PFSK-1 (cell line): ENCODE data around the gene MYO10.

Experiments
- FOXP2 ChIP-seq: optimal IDR thresholded peaks from 2 replicates; pipeline ENCODE3; 2011; ENCODE audit warnings: borderline replicate concordance, control low read depth, inconsistent platforms; ENCODE audit not compliant: insufficient read depth; ENCODE audit errors: extremely low read length, extremely low read depth
- POLR2AphosphoS5 ChIP-seq: IDR thresholded peaks from 2 replicates; pipeline ENCODE4 v1.6.1; 2012; ENCODE audit warnings: low read depth, mild to moderate bottlenecking, control low read depth, low read length, moderate library complexity
- SIN3A ChIP-seq: IDR thresholded peaks from 2 replicates; pipeline ENCODE4 v1.6.1; 2012; ENCODE audit warnings: mild to moderate bottlenecking, low read length, moderate library complexity, borderline replicate concordance; ENCODE audit not compliant: insufficient read depth
- TAF1 ChIP-seq: IDR thresholded peaks from 2 replicates; pipeline ENCODE4 v1.6.1; 2012; ENCODE audit warnings: low read length, control low read depth, borderline replicate concordance; ENCODE audit not compliant: insufficient read depth
- TF ChIP-seq, protein P1 (sequence below), 2 experiments: IDR thresholded peaks; 2 replicates each; pipeline versions ENCODE4 v1.6.1 to v1.8.0; 2011 to 2012; ENCODE audit warnings: low read depth in 2 of 2, low read length in 2 of 2, control low read depth in 1 of 2, inconsistent platforms in 1 of 2, mild to moderate bottlenecking in 1 of 2, moderate library complexity in 1 of 2; ENCODE audit not compliant: insufficient read depth in 1 of 2

MYO10 gene

DNA sequence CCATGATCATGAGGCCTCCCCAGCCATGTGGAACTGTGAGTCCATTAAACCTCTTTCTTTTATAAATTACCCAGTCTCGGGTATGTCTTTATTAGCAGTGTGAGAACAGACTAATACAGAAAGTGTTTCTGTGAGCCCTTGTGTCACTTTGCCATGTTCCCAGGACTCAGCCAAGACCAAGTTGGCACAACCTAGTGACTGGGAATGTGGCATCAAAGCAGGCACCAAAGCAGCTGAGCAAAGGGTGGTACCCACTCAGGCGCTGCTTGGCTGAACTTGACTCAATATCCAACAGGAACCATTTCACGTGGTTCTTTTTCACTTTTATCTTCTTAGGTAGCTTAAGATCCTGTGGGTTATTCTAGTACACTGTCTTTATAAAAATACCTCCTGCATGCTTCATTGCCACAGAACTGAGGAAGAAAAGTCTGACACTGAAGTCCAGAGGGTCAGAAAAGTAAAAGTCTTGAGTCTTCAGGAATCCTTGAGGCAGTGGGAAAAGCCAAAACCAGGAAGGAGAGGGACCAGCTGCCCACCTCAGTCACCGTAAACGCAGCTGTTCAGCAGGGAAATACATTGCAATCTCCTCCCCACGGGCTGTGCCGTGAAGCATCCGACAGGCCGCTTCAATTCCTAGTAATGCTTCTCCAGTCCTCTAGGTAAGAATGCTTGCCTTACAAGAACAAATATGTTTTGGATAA, 228.8 kb downstream of the MYO10 start:
- TF ChIP-seq POLR2AphosphoS5, result no peak
- TF ChIP-seq TAF1, result no peak
- TF ChIP-seq, protein P1, sequence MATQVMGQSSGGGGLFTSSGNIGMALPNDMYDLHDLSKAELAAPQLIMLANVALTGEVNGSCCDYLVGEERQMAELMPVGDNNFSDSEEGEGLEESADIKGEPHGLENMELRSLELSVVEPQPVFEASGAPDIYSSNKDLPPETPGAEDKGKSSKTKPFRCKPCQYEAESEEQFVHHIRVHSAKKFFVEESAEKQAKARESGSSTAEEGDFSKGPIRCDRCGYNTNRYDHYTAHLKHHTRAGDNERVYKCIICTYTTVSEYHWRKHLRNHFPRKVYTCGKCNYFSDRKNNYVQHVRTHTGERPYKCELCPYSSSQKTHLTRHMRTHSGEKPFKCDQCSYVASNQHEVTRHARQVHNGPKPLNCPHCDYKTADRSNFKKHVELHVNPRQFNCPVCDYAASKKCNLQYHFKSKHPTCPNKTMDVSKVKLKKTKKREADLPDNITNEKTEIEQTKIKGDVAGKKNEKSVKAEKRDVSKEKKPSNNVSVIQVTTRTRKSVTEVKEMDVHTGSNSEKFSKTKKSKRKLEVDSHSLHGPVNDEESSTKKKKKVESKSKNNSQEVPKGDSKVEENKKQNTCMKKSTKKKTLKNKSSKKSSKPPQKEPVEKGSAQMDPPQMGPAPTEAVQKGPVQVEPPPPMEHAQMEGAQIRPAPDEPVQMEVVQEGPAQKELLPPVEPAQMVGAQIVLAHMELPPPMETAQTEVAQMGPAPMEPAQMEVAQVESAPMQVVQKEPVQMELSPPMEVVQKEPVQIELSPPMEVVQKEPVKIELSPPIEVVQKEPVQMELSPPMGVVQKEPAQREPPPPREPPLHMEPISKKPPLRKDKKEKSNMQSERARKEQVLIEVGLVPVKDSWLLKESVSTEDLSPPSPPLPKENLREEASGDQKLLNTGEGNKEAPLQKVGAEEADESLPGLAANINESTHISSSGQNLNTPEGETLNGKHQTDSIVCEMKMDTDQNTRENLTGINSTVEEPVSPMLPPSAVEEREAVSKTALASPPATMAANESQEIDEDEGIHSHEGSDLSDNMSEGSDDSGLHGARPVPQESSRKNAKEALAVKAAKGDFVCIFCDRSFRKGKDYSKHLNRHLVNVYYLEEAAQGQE (IDR thresholded peaks at IDR 0.05; ENCODE audit: insufficient read depth in 1 of 2, low read depth in 2 of 2, low read length in 2 of 2), result no peak
- no peak for TF ChIP-seq FOXP2
- no peak for TF ChIP-seq SIN3A

DNA sequence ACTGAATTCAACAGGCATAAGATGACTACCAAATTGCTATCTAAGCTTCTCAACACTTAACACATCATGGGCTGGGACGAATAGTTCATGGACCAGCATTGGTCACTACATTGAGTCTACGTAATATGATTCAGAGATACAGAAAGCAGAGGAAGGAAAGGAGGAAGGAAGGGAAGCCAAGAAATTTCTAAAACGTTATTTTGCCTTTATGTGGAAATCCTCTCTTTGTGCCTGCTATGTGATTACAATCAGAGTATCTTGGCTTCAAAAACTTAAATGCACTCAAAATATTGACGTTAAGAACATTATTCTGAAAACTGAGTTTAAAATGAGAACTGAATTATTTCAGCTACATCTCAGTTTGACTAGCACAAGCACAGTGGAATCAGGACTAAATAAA, 231.1 kb downstream of the MYO10 start:
- TF ChIP-seq, protein P1 (IDR thresholded peaks at IDR 0.05; ENCODE audit: insufficient read depth in 1 of 2, low read depth in 2 of 2, low read length in 2 of 2), result no peak
- TF ChIP-seq TAF1 (no peak), FOXP2 (no peak), POLR2AphosphoS5 (no peak), SIN3A (no peak)

GRCh38 chr5:16702964-16703363, 233.1 kb downstream of the MYO10 start:
- TF ChIP-seq FOXP2, result no peak
- TF ChIP-seq POLR2AphosphoS5, result no peak
- no peak for TF ChIP-seq TAF1
- TF ChIP-seq, protein P1 (IDR thresholded peaks at IDR 0.05; ENCODE audit: insufficient read depth in 1 of 2, low read depth in 2 of 2, low read length in 2 of 2), result no peak
- no peak for TF ChIP-seq SIN3A

- TF ChIP-seq SIN3A, result no peak
- TF ChIP-seq TAF1, result no peak
- TF ChIP-seq POLR2AphosphoS5, result no peak
Measured at GRCh38 chr5:16701134-16702099, 234.7 kb downstream of the MYO10 start.

- TF ChIP-seq SIN3A (no peak), FOXP2 (no peak), POLR2AphosphoS5 (no peak), TAF1 (no peak)
- TF ChIP-seq, protein P1 (IDR thresholded peaks at IDR 0.05; ENCODE audit: insufficient read depth in 1 of 2, low read depth in 2 of 2, low read length in 2 of 2), result no peak
Measured at GRCh38 chr5:16700081-16700480, 236.0 kb downstream of the MYO10 start.
